ENCODE data around the gene APOBR. TPM values are rescaled to one million over a fixed set of nuclear protein-coding genes. Genes with fewer than 3 reads are reported as not detected.

Gene APOBR
- total and polyA plus RNA-seq, 2 donors (not counting 3 experiments of a cell fraction or from before 2014, with no cell fraction given), result not detected

GRCh38 chr16:28495098-28495793 lies 803 bp downstream of the APOBR start:
- Histone ChIP-seq H3K9ac (replicated peaks; ENCODE audit: extremely low read depth, insufficient read depth, low read length) (no peak overlapping the region), H2AFZ (ENCODE audit: low read depth, low read length) (no peak overlapping the region), H3K9me3 (replicated peaks; ENCODE audit: control insufficient read depth, insufficient read depth, low read length) (no peaks in the 10 kb centered on the region), H3K4me3 (replicated peaks in 1 of 3; ENCODE audit: insufficient read depth in 1 of 3, low read depth in 1 of 3, low read length in 3 of 3) (no peak overlapping the region), H3K4me1 (ENCODE audit: control insufficient read depth, extremely low read depth, insufficient read depth, low read length) (peaks cover 2% of the 10 kb centered on the region), H3K36me3 (ENCODE audit: control insufficient read depth in 2 of 2, extremely low read depth in 1 of 2, insufficient read depth in 2 of 2, low read length in 2 of 2) (no peaks in the 10 kb centered on the region), H3K9me1 (replicated peaks; ENCODE audit: control insufficient read depth, extremely low read depth, insufficient read depth, low read length) (no peaks in the 10 kb centered on the region), H3K27me3 (ENCODE audit: control insufficient read depth in 2 of 2, insufficient read depth in 2 of 2, low read length in 2 of 2) (no peaks in the 10 kb centered on the region), H3K79me2 (ENCODE audit: control insufficient read depth, insufficient read depth, low read length) (peaks cover 3% of the 10 kb centered on the region), H3K27ac (ENCODE audit: insufficient read depth, low read depth, low read length) (no peak overlapping the region), H4K20me1 (replicated peaks; ENCODE audit: control insufficient read depth, extremely low read depth, insufficient read depth, low read length) (no peaks in the 10 kb centered on the region), H3K4me2 (ENCODE audit: insufficient read depth, low read length) (no peak overlapping the region)
- FAIRE-seq, result no peak
- intact Hi-C loops (cut with micrococcal nuclease) (no loop called here), dilution Hi-C loops (cut with MboI; ENCODE audit: extremely low pct_ligation_motif_present, low sequenced_read_pairs) (no loop called here)
- BruUV-seq (replicated peaks), result no TSS peak
- DNase-seq (ENCODE audit: low read depth, low spot score), result no peak
- no peak for TF ChIP-seq GATA2 (IDR thresholded peaks at IDR 0.05; ENCODE audit: insufficient read depth, insufficient read length, low read depth, low read length)
- no peak for TF ChIP-seq CTCF (IDR thresholded peaks at IDR 0.05; ENCODE audit: extremely low read depth in 1 of 2, insufficient read depth in 1 of 2, low read depth in 1 of 2, low read length in 2 of 2)
- TF ChIP-seq, protein P1, sequence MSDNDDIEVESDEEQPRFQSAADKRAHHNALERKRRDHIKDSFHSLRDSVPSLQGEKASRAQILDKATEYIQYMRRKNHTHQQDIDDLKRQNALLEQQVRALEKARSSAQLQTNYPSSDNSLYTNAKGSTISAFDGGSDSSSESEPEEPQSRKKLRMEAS (IDR thresholded peaks at IDR 0.05; ENCODE audit: insufficient read depth, insufficient read length), result no peak
- TF ChIP-seq MYC (IDR thresholded peaks at IDR 0.05; ENCODE audit: low read depth, low read length), result no peak
- ChIA-PET CTCF (no interaction called here), POLR2A (no interaction called here)

Data from endothelial cell of umbilical vein (primary cell).